Measurements from ENCODE around the gene CIC.

CIC gene

GRCh38 chr19:42268704-42269477 lies at the start of gene CIC:
TSS of gene CIC (plus strand) at chr19:42269252. CDS start at chr19:42271784, 2,532 bp downstream.
- peak; percentile 100 for DNase-seq (ENCODE audit: low read depth)

- DNase-seq (ENCODE audit: low read depth) = peak; percentile 97
Measured at GRCh38 chr19:42219812-42220750, 49.0 kb upstream of the CIC start, which contains the start of gene ZNF526. TSS of gene ZNF526 (plus strand) at chr19:42220312. CDS start at chr19:42224404, 4,092 bp downstream.

- DNase-seq (ENCODE audit: low read depth) = no peak
Measured at GRCh38 chr19:42220751-42221097, 48.3 kb upstream of the CIC start.

GRCh38 chr19:42224940-42225717 lies 43.9 kb upstream of the CIC start:
- no peak for DNase-seq (ENCODE audit: low read depth)

GRCh38 chr19:42225718-42226292 lies 43.2 kb upstream of the CIC start:
- no peak for DNase-seq (ENCODE audit: low read depth)

GRCh38 chr19:42226886-42227285 lies 42.2 kb upstream of the CIC start:
- DNase-seq (ENCODE audit: low read depth) = peak; percentile 61

GRCh38 chr19:42228641-42229040 lies 40.4 kb upstream of the CIC start:
- no peak for DNase-seq (ENCODE audit: low read depth)

- DNase-seq (ENCODE audit: low read depth) = no peak
Measured at GRCh38 chr19:42229301-42229854, 39.7 kb upstream of the CIC start.

GRCh38 chr19:42229855-42230351 lies 39.1 kb upstream of the CIC start:
- peak; percentile 37 for DNase-seq (ENCODE audit: low read depth)

GRCh38 chr19:42230571-42230970 lies 38.5 kb upstream of the CIC start:
- no peak for DNase-seq (ENCODE audit: low read depth)

- no peak for DNase-seq (ENCODE audit: low read depth)
Measured at GRCh38 chr19:42232435-42232834, 36.6 kb upstream of the CIC start.

GRCh38 chr19:42233106-42233505 lies 35.9 kb upstream of the CIC start:
- DNase-seq (ENCODE audit: low read depth) = no peak

- no peak for DNase-seq (ENCODE audit: low read depth)
Measured at GRCh38 chr19:42233678-42234292, 35.3 kb upstream of the CIC start.

- no peak for DNase-seq (ENCODE audit: low read depth)
Measured at GRCh38 chr19:42234364-42234763, 34.7 kb upstream of the CIC start.

- DNase-seq (ENCODE audit: low read depth) = no peak
Measured at GRCh38 chr19:42235181-42235580, 33.9 kb upstream of the CIC start.

GRCh38 chr19:42239544-42240220 lies 29.4 kb upstream of the CIC start:
- DNase-seq (ENCODE audit: low read depth) = no peak

- no peak for DNase-seq (ENCODE audit: low read depth)
Measured at GRCh38 chr19:42241279-42241678, 27.8 kb upstream of the CIC start.

- peak; percentile 24 for DNase-seq (ENCODE audit: low read depth)
Measured at GRCh38 chr19:42242069-42242511, 27.0 kb upstream of the CIC start.

GRCh38 chr19:42242512-42243409 lies 26.3 kb upstream of the CIC start, which contains the start of gene GSK3A:
TSS of gene GSK3A (minus strand) at chr19:42242602. CDS start at chr19:42242465, 137 bp downstream.
- DNase-seq (ENCODE audit: low read depth) = peak; percentile 100

Data from EH (cell line).